Measurements from ENCODE around the gene TNF.

The TNF gene

DNA sequence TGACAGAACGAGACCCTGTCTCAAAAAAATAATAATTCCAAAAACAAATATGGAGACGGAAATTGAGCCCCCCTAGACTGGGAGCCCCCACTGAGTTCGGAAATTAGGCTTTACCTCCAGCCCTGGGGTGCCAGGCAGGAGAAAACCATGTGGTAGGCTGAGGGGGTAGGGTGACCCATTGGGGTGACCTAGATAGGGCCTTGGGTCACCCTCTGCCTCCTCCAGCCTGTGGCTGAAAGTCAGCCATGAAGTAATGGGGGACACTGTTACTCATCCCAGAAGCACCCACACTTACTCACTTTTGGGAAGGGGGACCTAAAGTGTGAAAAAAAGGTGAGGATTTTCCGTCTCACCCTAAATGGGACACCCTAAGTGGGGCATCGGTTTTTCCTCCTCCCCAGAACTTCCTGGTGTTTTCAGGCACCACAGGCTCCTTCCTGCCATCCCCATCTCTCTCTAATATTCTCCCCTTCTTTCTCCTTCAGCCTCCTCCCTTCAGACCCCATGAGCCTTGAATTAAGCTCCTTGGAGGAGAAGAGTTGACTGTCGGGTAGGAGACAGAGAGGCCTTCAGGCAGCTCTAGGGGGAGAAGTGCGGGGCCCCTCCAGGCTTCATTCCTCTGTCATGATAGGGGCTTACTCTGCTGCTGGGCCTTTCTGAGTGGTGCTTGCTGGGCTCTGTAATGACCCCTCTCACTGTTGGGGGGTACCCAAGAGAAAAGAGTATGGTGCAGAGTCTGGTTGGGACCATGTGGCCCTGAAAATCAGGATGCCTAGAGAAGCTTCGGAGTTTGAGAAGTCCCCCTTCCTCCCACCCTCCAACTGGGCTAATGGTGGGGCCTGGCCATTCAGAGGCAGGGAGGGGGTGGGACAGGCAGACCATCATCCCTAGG is 4.4 kb downstream of the TNF start:
- H3K4me3 ChIP-seq: no peak overlapping the region
- H3K27ac ChIP-seq: no peak overlapping the region
- no peak for DNase-seq (ENCODE audit: low spot score)

DNA sequence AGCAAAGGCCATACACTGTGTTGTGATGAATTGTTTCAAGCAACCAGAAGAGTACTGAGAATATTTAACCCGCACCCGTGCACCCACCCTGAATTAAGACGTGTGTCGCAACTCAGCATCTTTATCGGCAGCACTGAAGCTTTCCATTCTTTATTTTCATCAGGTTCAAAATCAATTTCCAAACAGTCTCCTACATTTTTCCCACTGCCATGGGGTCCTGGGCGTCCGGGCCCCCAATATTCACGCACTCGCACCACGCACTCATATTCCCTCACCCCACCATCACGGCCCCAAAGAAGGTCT is 5.0 kb downstream of the TNF start:
- TF ChIP-seq, protein P1, sequence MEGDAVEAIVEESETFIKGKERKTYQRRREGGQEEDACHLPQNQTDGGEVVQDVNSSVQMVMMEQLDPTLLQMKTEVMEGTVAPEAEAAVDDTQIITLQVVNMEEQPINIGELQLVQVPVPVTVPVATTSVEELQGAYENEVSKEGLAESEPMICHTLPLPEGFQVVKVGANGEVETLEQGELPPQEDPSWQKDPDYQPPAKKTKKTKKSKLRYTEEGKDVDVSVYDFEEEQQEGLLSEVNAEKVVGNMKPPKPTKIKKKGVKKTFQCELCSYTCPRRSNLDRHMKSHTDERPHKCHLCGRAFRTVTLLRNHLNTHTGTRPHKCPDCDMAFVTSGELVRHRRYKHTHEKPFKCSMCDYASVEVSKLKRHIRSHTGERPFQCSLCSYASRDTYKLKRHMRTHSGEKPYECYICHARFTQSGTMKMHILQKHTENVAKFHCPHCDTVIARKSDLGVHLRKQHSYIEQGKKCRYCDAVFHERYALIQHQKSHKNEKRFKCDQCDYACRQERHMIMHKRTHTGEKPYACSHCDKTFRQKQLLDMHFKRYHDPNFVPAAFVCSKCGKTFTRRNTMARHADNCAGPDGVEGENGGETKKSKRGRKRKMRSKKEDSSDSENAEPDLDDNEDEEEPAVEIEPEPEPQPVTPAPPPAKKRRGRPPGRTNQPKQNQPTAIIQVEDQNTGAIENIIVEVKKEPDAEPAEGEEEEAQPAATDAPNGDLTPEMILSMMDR (IDR thresholded peaks at IDR 0.05): no peak
- H3K27ac ChIP-seq: peak overlapping the region; percentile 46 to 82
- H3K4me3 ChIP-seq: peak overlapping the region; percentile 83
- DNase-seq (ENCODE audit: low spot score): no peak

More for the DNA sequence above, 4.4 kb downstream of the TNF start:
- TF ChIP-seq, protein P1 (IDR thresholded peaks at IDR 0.05): no peak

DNA sequence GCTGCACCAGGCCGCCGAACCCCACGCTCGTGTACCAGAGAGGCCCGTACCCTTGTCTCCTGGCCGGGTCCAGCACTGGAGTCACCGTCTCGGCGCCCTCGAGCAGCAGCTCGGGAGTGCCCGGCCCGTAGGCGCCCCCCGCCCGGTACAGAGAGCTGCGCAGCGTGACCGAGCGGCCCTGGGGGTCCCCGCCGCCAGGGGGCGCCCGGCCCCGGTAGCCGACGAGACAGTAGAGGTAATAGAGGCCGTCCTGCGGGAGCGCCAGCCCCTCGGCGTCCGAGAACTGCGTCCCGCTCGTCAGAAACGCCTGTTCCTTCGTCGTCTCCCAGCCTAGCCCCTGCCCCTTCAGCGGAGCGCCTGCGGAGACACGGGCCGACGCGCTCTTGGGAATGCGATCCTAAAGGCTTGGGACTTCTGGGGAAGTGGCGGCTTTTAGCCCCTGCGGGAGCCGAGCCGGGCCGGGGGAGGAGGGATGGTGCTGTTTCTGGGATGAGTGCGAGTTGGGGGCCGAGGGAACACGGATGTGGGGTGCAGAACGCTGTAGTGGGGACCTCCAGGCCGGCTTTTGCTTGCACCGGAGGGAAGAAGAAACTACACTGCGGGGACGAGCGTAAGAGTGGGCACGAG is 5.6 kb downstream of the TNF start:
- TF ChIP-seq, protein P1 (IDR thresholded peaks at IDR 0.05): peak; percentile 98
- Histone ChIP-seq H3K4me3 (peak overlapping the region; percentile 83), H3K27ac (peak overlapping the region; percentile 46 to 82)
- DNase-seq (ENCODE audit: low spot score): no peak

DNA sequence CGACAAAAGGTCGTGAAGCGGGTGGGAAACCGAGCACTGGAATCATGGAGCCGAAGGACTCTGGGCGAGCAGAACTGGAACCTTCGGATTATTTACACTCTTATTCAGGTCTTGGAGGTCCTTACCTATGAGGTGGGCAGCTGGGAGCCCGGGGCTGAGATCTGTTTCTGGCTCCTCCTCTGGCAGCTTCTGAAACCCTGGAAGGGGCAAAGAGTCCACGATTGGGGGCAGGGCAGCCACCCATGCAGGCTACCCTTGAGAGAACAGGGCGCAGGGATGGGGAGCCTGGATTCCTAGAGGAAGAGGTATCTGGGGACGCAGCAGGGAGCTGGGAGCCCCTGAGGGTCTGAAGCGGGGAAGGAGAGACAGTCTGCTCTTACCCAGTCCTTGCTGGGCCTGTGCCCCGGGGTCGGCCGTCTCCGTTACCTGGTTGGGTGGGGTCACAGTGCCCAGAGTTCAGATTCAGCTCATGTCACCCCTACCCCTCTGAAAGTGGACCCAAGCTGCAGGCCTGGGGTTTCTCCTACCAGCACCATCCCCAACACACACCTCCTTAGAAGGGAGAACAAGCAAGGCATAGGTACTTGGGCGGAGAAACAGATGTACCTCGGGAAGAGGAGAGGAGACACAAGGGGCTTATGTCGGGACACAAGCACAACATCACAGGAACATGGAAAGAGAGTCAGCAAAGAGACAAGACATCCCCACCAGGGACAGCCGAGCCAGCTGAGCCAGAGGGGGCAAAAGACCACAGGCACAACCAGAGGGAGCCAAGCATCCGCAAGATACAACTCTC is 6.3 kb downstream of the TNF start:
- no peak for DNase-seq (ENCODE audit: low spot score)
- H3K4me3 ChIP-seq: peak overlapping the region; percentile 83

DNA sequence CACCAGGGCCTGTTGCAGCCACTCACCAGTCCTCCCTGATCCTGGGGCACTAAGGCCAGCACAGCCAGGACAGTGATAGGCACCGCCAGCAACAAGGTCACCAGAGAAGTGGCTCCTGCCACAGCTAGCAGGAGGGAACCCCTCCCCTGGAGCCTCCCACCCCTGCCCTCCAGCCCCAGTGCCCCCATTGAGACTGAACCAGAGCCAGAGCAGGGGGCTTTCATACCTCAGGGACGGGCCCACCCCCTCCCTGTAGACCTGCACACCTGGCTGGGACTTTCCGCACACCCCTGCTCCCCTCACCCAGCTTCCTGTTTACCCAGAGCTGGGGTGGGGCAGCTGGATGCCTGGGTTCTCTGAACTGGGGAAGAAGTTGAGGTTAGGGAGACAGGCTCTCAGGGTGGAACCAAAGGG is 6.9 kb downstream of the TNF start, which contains the start of gene LTB:
Gene LTB (minus strand): TSS at position 195 of the 414 bp plus-strand sequence. CDS start 7 bp downstream, at position 188.
- H3K4me3 ChIP-seq: peak within 1 kb of the TSS; percentile 83
- no peak for DNase-seq (ENCODE audit: low spot score)
- peak within 1 kb of the TSS; percentile 46 to 82 for H3K27ac ChIP-seq
- TF ChIP-seq, protein P1 (IDR thresholded peaks at IDR 0.05): no peak

More for the DNA sequence above, 6.3 kb downstream of the TNF start:
- TF ChIP-seq, protein P1 (IDR thresholded peaks at IDR 0.05): no peak
- H3K27ac ChIP-seq: peak overlapping the region; percentile 46 to 82

DNA sequence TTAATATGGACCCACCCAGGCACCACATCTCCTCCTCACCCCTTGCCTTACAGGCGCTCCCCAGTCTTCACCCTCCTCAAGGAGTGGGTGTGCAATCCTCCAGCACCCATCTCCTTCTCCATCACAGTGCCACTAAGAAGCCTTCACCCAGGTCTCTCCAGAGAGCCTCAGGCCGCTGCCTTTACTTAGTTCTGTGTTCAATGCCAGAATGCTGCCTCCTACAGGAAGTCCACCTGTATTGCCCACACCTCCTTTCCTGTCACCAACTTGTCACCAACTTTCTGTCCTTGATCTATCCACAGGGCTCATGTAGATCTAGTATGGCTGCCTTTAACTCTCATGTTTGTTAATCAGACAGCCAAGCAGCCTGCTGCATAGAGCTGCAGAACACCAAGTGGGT is 10.1 kb downstream of the TNF start:
- DNase-seq (ENCODE audit: low spot score): no peak
- Histone ChIP-seq H3K27ac (peak overlapping the region in 1 of 2 donors; percentile 60), H3K4me3 (no peak overlapping the region)
- TF ChIP-seq, protein P1 (IDR thresholded peaks at IDR 0.05): no peak

Data from coronary artery (tissue), 2 donors.